HG03139 (cell line): ENCODE measurements around the gene TRAP1.
"Not testable (repeated sequence)": the region's sequence is repeated elsewhere in the genome, so short reads cannot be mapped to it uniquely, and the experiment has no call there.

Source experiments
- ATAC-seq: cut with Tn5 transposase; IDR thresholded peaks from one replicate; pipeline ENCODE4 v1.9.1; 2021; ENCODE audit not compliant: unreplicated experiment

TRAP1 gene

GRCh38 chr16:3618769-3619141, 98.6 kb downstream of the TRAP1 start:
- no peak for ATAC-seq

GRCh38 chr16:3612510-3613466, 104.5 kb downstream of the TRAP1 start:
- ATAC-seq, result no peak

DNA sequence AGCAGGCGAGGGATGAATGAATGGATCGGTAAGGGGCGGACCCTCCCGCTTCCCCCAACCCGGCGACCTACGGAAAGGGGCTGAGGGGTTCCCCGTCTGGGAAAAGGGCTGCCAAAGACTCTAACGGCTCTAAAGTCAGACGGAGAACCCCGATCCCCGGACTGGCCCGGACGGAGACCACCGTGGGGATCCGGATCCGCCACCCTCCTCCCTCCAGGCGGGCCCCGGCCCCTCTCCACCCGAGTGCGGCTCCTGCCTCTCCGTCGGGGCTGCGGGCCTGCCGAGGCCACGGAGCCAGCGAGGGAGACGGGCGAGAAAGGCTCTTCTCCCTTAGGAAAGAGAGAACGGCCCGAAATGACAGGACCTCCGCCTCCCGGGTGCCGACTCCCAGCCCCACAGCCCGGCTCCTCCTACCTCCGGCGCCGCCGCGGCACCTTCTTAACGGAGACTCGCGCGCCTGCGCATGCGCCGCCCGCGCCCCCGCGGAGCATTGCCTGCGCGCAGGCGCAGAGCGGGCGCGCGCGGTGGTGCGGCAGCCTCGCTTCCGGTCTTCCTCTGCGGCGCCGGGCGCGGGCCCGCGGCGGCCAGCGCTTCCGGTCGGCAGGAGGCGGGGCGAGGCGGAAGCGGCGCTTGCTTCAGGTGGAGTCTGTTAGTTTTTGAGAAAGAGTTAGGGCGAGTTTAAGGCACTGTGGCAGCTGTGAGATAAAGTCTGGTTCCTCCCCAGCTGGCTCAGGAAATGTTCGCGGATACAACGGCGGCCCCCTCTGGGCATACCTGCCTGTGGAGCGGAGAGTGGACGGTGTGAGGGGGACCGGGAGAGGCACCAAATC, 106.0 kb downstream of the TRAP1 start, which contains the start of gene SLX4:
SLX4 (minus strand) TSS at position 461 of the 830 bp plus-strand sequence. CDS start 2,642 bp downstream, outside the sequence.
- peak; percentile 80 for ATAC-seq

DNA sequence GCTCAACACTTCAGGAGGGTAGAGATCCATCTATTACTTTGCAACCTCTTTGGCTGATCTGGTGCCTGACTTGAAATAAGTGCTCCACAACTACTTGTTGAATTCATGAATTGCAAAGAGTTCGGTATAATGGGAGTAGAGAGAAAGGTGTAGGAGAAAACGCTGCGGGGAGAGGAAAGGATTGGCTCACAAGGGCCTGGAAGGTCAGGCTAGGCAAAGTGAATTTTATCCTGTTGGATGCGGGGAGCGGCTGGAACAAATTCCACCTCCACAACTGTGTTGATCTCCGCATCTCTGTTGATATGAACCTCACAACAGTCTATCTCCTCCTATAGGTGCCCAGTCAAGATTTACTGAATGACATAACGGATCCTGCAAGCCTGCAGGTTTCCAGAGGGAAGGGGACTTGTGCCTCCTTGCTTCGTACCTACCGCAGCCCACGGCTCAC, 106.6 kb downstream of the TRAP1 start:
- ATAC-seq, result no peak

DNA sequence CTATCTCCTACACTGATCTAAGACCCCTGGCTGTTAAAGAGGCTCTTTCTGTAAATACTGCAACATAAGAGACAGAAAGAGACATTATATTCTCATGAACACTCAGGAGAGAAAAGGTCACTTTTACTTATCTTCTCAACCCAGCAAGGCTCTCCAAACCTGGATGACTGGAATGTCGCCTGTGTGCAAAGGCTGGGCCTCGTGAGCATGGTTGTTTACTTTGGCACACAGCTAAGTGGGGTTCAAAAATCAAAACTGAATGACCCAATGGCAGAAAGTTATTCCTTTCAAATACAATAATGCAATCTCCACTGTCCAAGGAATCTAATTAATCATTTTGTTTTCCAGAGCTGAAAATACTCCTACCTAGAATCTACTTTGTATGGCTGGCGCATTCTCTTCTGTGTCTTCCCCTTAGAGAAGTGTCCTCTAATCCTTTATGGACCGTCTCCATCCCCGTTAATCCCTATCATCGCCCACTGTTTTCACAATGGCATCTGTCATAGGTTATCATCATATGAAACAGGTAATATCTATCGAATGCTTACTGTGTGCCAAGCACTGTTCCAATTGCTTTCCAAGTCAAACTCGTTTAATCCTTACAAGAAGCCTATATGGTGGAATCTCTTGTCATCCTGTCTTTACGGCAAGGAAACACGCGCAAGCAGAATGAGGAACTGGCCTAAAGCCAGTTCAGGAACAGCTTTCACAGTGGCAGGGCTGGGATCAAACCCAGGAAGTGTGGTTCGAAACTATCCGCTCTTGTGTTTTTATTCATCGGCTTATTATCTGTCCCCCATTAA, 107.2 kb downstream of the TRAP1 start:
- no peak for ATAC-seq

- not testable (repeated sequence) for ATAC-seq
Observed at GRCh38 chr16:3608976-3609375, 108.3 kb downstream of the TRAP1 start.

GRCh38 chr16:3608069-3608468, 109.3 kb downstream of the TRAP1 start:
- no peak for ATAC-seq
